Measurements from ENCODE around the gene MYLK. TPM values are rescaled to one million over a fixed set of nuclear protein-coding genes. Genes with fewer than 3 reads are reported as not detected.
A peak's percentile ranks its signal among the peaks of the same experiment; 100 is the strongest.

MYLK gene
- total and polyA plus RNA-seq, 4 donors, result 17.1 to 158 (median 41.9) TPM

DNA sequence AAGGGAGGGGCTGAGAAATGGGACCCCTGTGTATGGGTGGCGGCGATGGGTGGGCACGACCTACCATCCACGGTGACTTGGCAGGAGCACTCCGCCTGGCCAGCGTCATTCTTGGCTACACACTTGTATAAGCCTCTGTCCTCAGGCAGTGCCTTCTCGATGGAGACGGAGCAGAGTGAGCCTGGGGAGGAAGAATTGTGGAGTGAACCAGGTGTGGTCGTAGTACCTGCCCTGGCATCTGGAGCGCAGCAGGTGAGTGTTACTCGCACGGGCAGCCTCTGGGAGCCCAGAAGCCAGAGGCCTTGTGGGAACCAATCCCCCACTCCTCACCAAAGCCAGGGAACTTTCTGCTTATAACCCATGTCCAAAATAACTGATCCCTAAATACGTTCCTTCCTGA, 191.5 kb downstream of the MYLK start:
- no peak for DNase-seq (ENCODE audit: low spot score)
- H3K4me1 ChIP-seq (ENCODE audit: control insufficient read depth in 4 of 4, insufficient read depth in 4 of 4, low read length in 3 of 4), result peaks cover 0 to 6% (median 4%) of the 10 kb centered on the region in 4 donors
- 89% methylated on average over 13 of the region's 13 CpGs for WGBS
- no peak overlapping the region for H3K4me3 ChIP-seq (ENCODE audit: low read depth in 1 of 3, low read length in 3 of 3)
- H3K27me3 ChIP-seq (ENCODE audit: control insufficient read depth in 4 of 4, insufficient read depth in 4 of 4, low read length in 3 of 4), result no peaks in the 10 kb centered on the region
- H3K27ac ChIP-seq (ENCODE audit: low read depth in 1 of 2, low read length in 2 of 2), result peak overlapping the region; percentile 11 to 51
- no peak for TF ChIP-seq CTCF (IDR thresholded peaks at IDR 0.05; ENCODE audit: low read depth, low read length, missing input control)
- no peak for TF ChIP-seq RAD21 (IDR thresholded peaks at IDR 0.05)
- TF ChIP-seq, protein P1, sequence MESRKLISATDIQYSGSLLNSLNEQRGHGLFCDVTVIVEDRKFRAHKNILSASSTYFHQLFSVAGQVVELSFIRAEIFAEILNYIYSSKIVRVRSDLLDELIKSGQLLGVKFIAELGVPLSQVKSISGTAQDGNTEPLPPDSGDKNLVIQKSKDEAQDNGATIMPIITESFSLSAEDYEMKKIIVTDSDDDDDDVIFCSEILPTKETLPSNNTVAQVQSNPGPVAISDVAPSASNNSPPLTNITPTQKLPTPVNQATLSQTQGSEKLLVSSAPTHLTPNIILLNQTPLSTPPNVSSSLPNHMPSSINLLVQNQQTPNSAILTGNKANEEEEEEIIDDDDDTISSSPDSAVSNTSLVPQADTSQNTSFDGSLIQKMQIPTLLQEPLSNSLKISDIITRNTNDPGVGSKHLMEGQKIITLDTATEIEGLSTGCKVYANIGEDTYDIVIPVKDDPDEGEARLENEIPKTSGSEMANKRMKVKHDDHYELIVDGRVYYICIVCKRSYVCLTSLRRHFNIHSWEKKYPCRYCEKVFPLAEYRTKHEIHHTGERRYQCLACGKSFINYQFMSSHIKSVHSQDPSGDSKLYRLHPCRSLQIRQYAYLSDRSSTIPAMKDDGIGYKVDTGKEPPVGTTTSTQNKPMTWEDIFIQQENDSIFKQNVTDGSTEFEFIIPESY (IDR thresholded peaks at IDR 0.05), result no peak
- no peak for TF ChIP-seq JUND (IDR thresholded peaks at IDR 0.05)
- no peak for TF ChIP-seq FOXA2 (IDR thresholded peaks at IDR 0.05)
- TF ChIP-seq, protein P2, sequence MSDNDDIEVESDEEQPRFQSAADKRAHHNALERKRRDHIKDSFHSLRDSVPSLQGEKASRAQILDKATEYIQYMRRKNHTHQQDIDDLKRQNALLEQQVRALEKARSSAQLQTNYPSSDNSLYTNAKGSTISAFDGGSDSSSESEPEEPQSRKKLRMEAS (IDR thresholded peaks at IDR 0.05), result no peak
- TF ChIP-seq YY1 (IDR thresholded peaks at IDR 0.05), result no peak
- no peak for TF ChIP-seq HNF4A (conservative IDR thresholded peaks at IDR 0.05)
- no peak for TF ChIP-seq TAF1 (conservative IDR thresholded peaks at IDR 0.05)
- no peak for TF ChIP-seq HNF4G (IDR thresholded peaks at IDR 0.05)
- TF ChIP-seq, protein P3, sequence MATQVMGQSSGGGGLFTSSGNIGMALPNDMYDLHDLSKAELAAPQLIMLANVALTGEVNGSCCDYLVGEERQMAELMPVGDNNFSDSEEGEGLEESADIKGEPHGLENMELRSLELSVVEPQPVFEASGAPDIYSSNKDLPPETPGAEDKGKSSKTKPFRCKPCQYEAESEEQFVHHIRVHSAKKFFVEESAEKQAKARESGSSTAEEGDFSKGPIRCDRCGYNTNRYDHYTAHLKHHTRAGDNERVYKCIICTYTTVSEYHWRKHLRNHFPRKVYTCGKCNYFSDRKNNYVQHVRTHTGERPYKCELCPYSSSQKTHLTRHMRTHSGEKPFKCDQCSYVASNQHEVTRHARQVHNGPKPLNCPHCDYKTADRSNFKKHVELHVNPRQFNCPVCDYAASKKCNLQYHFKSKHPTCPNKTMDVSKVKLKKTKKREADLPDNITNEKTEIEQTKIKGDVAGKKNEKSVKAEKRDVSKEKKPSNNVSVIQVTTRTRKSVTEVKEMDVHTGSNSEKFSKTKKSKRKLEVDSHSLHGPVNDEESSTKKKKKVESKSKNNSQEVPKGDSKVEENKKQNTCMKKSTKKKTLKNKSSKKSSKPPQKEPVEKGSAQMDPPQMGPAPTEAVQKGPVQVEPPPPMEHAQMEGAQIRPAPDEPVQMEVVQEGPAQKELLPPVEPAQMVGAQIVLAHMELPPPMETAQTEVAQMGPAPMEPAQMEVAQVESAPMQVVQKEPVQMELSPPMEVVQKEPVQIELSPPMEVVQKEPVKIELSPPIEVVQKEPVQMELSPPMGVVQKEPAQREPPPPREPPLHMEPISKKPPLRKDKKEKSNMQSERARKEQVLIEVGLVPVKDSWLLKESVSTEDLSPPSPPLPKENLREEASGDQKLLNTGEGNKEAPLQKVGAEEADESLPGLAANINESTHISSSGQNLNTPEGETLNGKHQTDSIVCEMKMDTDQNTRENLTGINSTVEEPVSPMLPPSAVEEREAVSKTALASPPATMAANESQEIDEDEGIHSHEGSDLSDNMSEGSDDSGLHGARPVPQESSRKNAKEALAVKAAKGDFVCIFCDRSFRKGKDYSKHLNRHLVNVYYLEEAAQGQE (IDR thresholded peaks at IDR 0.05), result no peak
- no peak for TF ChIP-seq EGR1 (IDR thresholded peaks at IDR 0.05; ENCODE audit: low read depth in 2 of 2)
- no peak for TF ChIP-seq GABPA (IDR thresholded peaks at IDR 0.05 in 1 of 2, conservative IDR thresholded peaks at IDR 0.05 in 1 of 2)
- TF ChIP-seq FOXA1 (IDR thresholded peaks at IDR 0.05), result no peak
- TF ChIP-seq, protein P4, sequence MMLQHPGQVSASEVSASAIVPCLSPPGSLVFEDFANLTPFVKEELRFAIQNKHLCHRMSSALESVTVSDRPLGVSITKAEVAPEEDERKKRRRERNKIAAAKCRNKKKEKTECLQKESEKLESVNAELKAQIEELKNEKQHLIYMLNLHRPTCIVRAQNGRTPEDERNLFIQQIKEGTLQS (IDR thresholded peaks at IDR 0.05), result no peak
- no peak for TF ChIP-seq NR2F2 (IDR thresholded peaks at IDR 0.05)
- TF ChIP-seq SP1 (IDR thresholded peaks at IDR 0.05), result no peak
- no peak for TF ChIP-seq RXRA (IDR thresholded peaks at IDR 0.05)
- H3K36me3 ChIP-seq (ENCODE audit: control insufficient read depth in 4 of 4, insufficient read depth in 3 of 4, low read depth in 1 of 4, low read length in 3 of 4), result peaks cover 4 to 56% (median 29%) of the 10 kb centered on the region in 4 donors
- no peaks in the 10 kb centered on the region for H3K9me3 ChIP-seq (ENCODE audit: control insufficient read depth in 4 of 4, low read length in 3 of 4)
- no peak overlapping the region for H3K9ac ChIP-seq (ENCODE audit: low read depth in 1 of 2, low read length in 2 of 2)

Data from liver (tissue), 9 donors.